Activated CD8-positive, alpha-beta T cell treated with anti-CD3 and anti-CD28 coated beads for 36 hours (primary cell): ENCODE results near the gene MPPED1. TPM values are rescaled to one million over a fixed set of nuclear protein-coding genes. Genes with fewer than 3 reads are reported as not detected.

Experiments used
- ATAC-seq: fragments of 200-7000 bp; cut with Tn5 transposase; one replicate; pipeline ENCODE4 v1.10.0; 2021; ENCODE audit warnings: mild to moderate bottlenecking, moderate library complexity
- CTCF ChIA-PET: fragments of 350-600 bp; sonication (Branson Sonifier 250); formaldehyde crosslinking; loops from one replicate; lab custom pipeline; 2021; ENCODE audit warnings: antibody characterized with exemption; lab: Charles Lee
- POLR2A ChIA-PET: fragments of 350-600 bp; sonication (Branson Sonifier 250); formaldehyde crosslinking; loops from one replicate; lab custom pipeline; 2021; ENCODE audit warnings: antibody characterized with exemption; lab: Charles Lee
- DNase-seq: peaks from one replicate; pipeline ENCODE4 v3.0.0-alpha.2; 2020
- H3K27ac Mint-ChIP-seq: one replicate; pipeline ENCODE4 v1.8.0; 2021; ENCODE audit warnings: mild to moderate bottlenecking, mixed read lengths
- H3K27me3 Mint-ChIP-seq: one replicate; pipeline ENCODE4 v1.8.0; 2021; ENCODE audit warnings: mixed read lengths
- H3K36me3 Mint-ChIP-seq: one replicate; pipeline ENCODE4 v1.8.0; 2021; ENCODE audit warnings: low read depth, mixed read lengths
- H3K4me1 Mint-ChIP-seq: one replicate; pipeline ENCODE4 v1.8.0; 2021; ENCODE audit warnings: low read depth, mixed read lengths
- H3K4me3 Mint-ChIP-seq: one replicate; pipeline ENCODE4 v1.8.0; 2021; ENCODE audit warnings: mild to moderate bottlenecking, moderate library complexity, mixed read lengths
- H3K9me3 Mint-ChIP-seq: one replicate; pipeline ENCODE4 v1.8.0; 2021; ENCODE audit warnings: mixed read lengths
- CTCF ChIP-seq: fragments of 200-600 bp; IDR thresholded peaks from one replicate; pipeline ENCODE4 v1.8.0; 2022; ENCODE audit warnings: antibody characterized with exemption, mild to moderate bottlenecking
- intact Hi-C: fragments of 100-400 bp; cut with micrococcal nuclease; formaldehyde crosslinking; loops from one replicate; pipeline ENCODE4 v1.10.0; 2022
- total RNA-seq, 2 experiments: library from RNA; stranded (reverse); gene quantifications; one replicate each; pipeline ENCODE4 v1.2.3, GENCODE V29; 2021

Gene MPPED1
- total RNA-seq, 2 experiments from 2014 or later = not detected

- CTCF ChIA-PET = no interaction called here
- no peaks in the 10 kb centered on the region for H3K4me1 Mint-ChIP-seq
- DNase-seq (no peak), ATAC-seq (no peak)
- H3K4me3 Mint-ChIP-seq = no peak overlapping the region
- no peaks in the 10 kb centered on the region for H3K36me3 Mint-ChIP-seq
- H3K27ac Mint-ChIP-seq = no peak overlapping the region
- TF ChIP-seq CTCF = no peak
- POLR2A ChIA-PET = no interaction called here
- peaks cover 2% of the 10 kb centered on the region for H3K27me3 Mint-ChIP-seq
- intact Hi-C loops = no loop called here
- no peaks in the 10 kb centered on the region for H3K9me3 Mint-ChIP-seq
Observed at GRCh38 chr22:43402128-43402527, 9.7 kb upstream of the MPPED1 start.

- ChIA-PET CTCF (interaction anchor here (1.0 kb wide), 1 partner anchor 20 kb away, joined by 3 read pairs; no protein-coding TSS in a partner anchor), POLR2A (interaction anchor here (0.6 kb wide), 1 partner anchor 12 kb away, joined by 3 read pairs; no protein-coding TSS in a partner anchor)
- Mint-ChIP-seq H3K27me3 (peaks cover 9% of the 10 kb centered on the region), H3K9me3 (no peaks in the 10 kb centered on the region), H3K36me3 (no peaks in the 10 kb centered on the region), H3K4me3 (no peak overlapping the region), H3K27ac (no peak overlapping the region), H3K4me1 (no peaks in the 10 kb centered on the region)
- DNase-seq (no peak), ATAC-seq (no peak)
- no peak for TF ChIP-seq CTCF
- intact Hi-C loops = no loop called here
Observed at GRCh38 chr22:43404673-43405385, 7.0 kb upstream of the MPPED1 start.

- peaks cover 21% of the 10 kb centered on the region for H3K27me3 Mint-ChIP-seq
- no peaks in the 10 kb centered on the region for H3K4me1 Mint-ChIP-seq
- DNase-seq (no peak), ATAC-seq (no peak)
- H3K27ac Mint-ChIP-seq = no peak overlapping the region
- no peak for TF ChIP-seq CTCF
- POLR2A ChIA-PET = interaction anchor here (0.6 kb wide), 1 partner anchor 73 kb away, joined by 3 read pairs; no protein-coding TSS in a partner anchor
- H3K9me3 Mint-ChIP-seq = no peaks in the 10 kb centered on the region
- intact Hi-C loops = no loop called here
- no peak overlapping the region for H3K4me3 Mint-ChIP-seq
- CTCF ChIA-PET = no interaction called here
- no peaks in the 10 kb centered on the region for H3K36me3 Mint-ChIP-seq
Observed at GRCh38 chr22:43406186-43406790, 5.5 kb upstream of the MPPED1 start.

GRCh38 chr22:43407591-43407990, 4.2 kb upstream of the MPPED1 start:
- ATAC-seq = no peak
- CTCF ChIA-PET = interaction anchor here (1.7 kb wide), 1 partner anchor 20 kb away, joined by 4 read pairs; no protein-coding TSS in a partner anchor
- Mint-ChIP-seq H3K4me3 (no peak overlapping the region), H3K27ac (no peak overlapping the region), H3K4me1 (no peaks in the 10 kb centered on the region), H3K36me3 (no peaks in the 10 kb centered on the region), H3K9me3 (no peaks in the 10 kb centered on the region), H3K27me3 (peaks cover 24% of the 10 kb centered on the region)
- POLR2A ChIA-PET = no interaction called here
- intact Hi-C loops = no loop called here
- no peak for DNase-seq
- TF ChIP-seq CTCF = no peak

- Mint-ChIP-seq H3K4me3 (no peak overlapping the region), H3K36me3 (no peaks in the 10 kb centered on the region), H3K4me1 (no peaks in the 10 kb centered on the region), H3K27ac (no peak overlapping the region), H3K27me3 (peaks cover 28% of the 10 kb centered on the region), H3K9me3 (no peaks in the 10 kb centered on the region)
- DNase-seq = no peak
- ChIA-PET CTCF (interaction anchor here (1.7 kb wide), 1 partner anchor 21 kb away, joined by 4 read pairs; no protein-coding TSS in a partner anchor), POLR2A (no interaction called here)
- intact Hi-C loops = no loop called here
- TF ChIP-seq CTCF = no peak
- no peak for ATAC-seq
Observed at GRCh38 chr22:43408009-43408408, 3.8 kb upstream of the MPPED1 start.
